ENCODE results near the gene EZH2.

The EZH2 gene

DNA sequence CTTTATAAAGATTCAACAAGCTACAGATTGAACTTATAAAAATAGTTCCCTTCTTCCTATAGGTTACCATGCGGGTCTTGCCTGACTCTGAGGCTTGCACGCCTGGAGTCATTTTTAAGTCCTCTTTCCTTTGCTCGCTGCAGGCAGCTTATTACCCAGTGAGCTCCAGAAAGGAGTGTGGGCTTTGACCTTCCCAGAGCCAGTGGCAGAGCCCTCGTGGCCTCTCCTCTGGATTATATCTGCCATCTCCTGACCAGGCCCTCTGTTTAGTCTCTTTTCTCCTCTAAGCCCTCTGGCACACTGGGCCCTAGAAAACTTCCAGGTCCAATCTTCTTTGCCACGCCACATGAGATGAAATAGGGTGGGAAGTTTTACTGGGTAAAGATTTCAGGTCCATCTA lies 39.9 kb upstream of the EZH2 start:
- DNase-seq (ENCODE audit: low read depth, low spot score), result no peak
- CTCF ChIA-PET, result interaction anchor here (1.5 kb wide), 1 partner anchor 8 kb away, joined by 4 read pairs; no protein-coding TSS in a partner anchor
- POLR2A ChIA-PET, result no interaction called here
- no peak overlapping the region for H3K4me3 ChIP-seq (ENCODE audit: low read depth, low read length)
- TF ChIP-seq CTCF (IDR thresholded peaks at IDR 0.05; ENCODE audit: insufficient read depth, low read length, missing control alignments), result no peak

- no peak for TF ChIP-seq CTCF (IDR thresholded peaks at IDR 0.05; ENCODE audit: insufficient read depth, low read length, missing control alignments)
- ChIA-PET CTCF (no interaction called here), POLR2A (no interaction called here)
- no peak overlapping the region for H3K4me3 ChIP-seq (ENCODE audit: low read depth, low read length)
- DNase-seq (ENCODE audit: low read depth, low spot score), result no peak
These were observed 37.7 kb upstream of the EZH2 start for GRCh38 chr7:148921806-148922205.

DNA sequence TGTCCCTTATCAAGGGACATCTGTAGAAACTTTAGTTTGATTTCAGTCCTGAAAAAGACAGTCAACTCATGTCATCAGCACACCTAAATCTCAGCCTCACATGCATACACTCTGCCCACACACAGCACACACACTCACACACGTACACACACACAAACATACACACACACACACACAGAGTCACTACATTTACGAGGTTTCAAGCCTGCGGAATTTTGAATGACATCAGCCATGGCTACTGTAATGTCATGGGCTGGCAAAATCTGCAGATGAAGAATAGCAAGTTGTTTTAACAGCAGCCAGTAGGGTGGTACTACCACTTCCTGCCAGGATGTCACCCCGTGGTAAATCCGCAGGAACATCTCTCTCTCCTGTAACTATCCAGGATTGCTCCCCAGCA lies 37.1 kb upstream of the EZH2 start:
- TF ChIP-seq CTCF (IDR thresholded peaks at IDR 0.05; ENCODE audit: insufficient read depth, low read length, missing control alignments), result no peak
- no peak overlapping the region for H3K4me3 ChIP-seq (ENCODE audit: low read depth, low read length)
- ChIA-PET POLR2A (no interaction called here), CTCF (interaction anchor here (0.9 kb wide), 1 partner anchor 20 kb away, joined by 4 read pairs; no protein-coding TSS in a partner anchor)
- DNase-seq (ENCODE audit: low read depth, low spot score), result no peak

DNA sequence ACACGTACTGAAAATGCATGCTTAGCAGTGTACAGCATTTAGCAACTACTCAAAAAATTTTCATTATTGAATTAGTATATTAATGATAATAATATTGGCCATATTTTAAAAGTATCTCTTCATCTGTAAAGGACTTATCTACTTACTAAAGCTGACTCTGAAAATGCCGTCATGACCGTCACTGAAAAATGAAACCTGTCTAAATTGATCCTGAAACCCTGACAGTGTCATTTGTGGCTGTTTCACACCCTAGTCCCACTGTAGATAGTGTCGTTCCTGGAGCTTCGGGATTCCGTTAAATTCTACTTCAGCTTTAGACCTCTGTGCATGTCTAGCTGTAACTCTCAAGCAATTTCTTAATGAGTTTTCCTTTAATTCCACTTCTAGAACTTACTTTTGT lies 35.8 kb upstream of the EZH2 start:
- no peak for TF ChIP-seq CTCF (IDR thresholded peaks at IDR 0.05; ENCODE audit: insufficient read depth, low read length, missing control alignments)
- CTCF ChIA-PET, result no interaction called here
- POLR2A ChIA-PET, result no interaction called here
- DNase-seq (ENCODE audit: low read depth, low spot score), result no peak
- no peak overlapping the region for H3K4me3 ChIP-seq (ENCODE audit: low read depth, low read length)

DNA sequence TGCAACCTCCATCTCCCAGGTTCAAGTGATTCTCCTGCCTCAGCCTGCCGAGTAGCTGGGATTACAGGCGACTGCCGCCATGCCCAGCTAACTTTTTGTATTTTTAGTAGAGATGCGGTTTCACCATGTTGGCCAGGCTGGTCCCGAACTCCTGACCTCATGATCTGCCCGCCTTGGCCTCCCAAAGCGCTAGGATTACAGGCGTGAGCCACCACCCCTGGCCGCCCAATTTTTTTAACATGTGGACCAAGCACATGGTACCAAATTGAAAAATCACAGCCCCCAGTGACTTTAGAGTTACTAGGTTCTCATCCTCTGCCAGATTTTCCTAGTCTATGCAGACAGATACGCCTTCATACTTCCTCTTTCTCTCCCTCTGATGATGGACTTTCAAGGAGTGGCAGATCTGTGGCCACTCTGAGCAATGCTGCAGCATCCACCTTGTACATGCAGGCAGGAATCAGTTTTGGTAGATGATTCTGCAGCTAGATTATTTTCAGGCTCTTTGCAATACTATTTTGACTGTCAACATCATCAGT lies 34.0 kb upstream of the EZH2 start:
- TF ChIP-seq CTCF (IDR thresholded peaks at IDR 0.05; ENCODE audit: insufficient read depth, low read length, missing control alignments), result no peak
- H3K4me3 ChIP-seq (ENCODE audit: low read depth, low read length), result no peak overlapping the region
- POLR2A ChIA-PET, result no interaction called here
- DNase-seq (ENCODE audit: low read depth, low spot score), result no peak
- CTCF ChIA-PET, result no interaction called here

GRCh38 chr7:148916186-148916585 lies 32.1 kb upstream of the EZH2 start:
- no peak for TF ChIP-seq CTCF (IDR thresholded peaks at IDR 0.05; ENCODE audit: insufficient read depth, low read length, missing control alignments)
- POLR2A ChIA-PET, result interaction anchor here (0.7 kb wide), 1 partner anchor 149 kb away, joined by 3 read pairs; no protein-coding TSS in a partner anchor
- H3K4me3 ChIP-seq (ENCODE audit: low read depth, low read length), result no peak overlapping the region
- DNase-seq (ENCODE audit: low read depth, low spot score), result peak; percentile 76
- CTCF ChIA-PET, result no interaction called here

All from AG04449 (cell line).